ENCODE results near the gene SNX25. TPM values are rescaled to one million over a fixed set of nuclear protein-coding genes. Genes with fewer than 3 reads are reported as not detected.

The SNX25 gene
- total RNA-seq, 4 donors from 2014 or later, result 13.3 to 39.3 (median 15.3) TPM

- no peak for TF ChIP-seq EP300 (IDR thresholded peaks at IDR 0.05)
- peak in 2 of 3 donors; percentile 42 to 71 for TF ChIP-seq POLR2AphosphoS5 (IDR thresholded peaks at IDR 0.05)
- TF ChIP-seq POLR2A (IDR thresholded peaks at IDR 0.05), result no peak
- DNase-seq (ENCODE audit: low spot score in 2 of 2), result no peak
- Histone ChIP-seq H3K9me3 (no peaks in the 10 kb centered on the region), H3K27ac (peak overlapping the region; percentile 54), H3K27me3 (no peaks in the 10 kb centered on the region), H3K4me3 (no peak overlapping the region), H3K36me3 (no peaks in the 10 kb centered on the region), H3K4me1 (peaks cover 16% of the 10 kb centered on the region)
- 31% methylated on average over 4 of the region's 4 CpGs for WGBS
These were observed 174.1 kb downstream of the SNX25 start for GRCh38 chr4:185383451-185383850.

DNA sequence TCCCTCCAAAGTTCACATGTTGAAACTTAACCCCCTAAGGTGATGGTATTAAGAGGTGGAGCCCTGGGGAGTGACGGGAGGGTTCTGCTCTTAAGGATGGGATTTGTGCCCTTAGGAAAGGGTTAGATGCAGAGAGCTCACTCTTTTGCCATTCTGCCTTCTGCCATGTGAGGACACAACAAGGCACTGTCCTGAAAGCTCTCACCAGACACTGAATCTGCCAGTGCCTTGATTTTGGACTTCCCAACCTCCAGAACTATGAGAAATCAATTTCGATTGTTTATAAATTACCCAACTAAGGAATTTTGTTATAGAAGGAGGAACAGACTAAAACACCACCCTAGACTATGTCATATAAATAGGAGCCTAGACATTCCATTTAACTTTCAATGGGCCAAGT lies 174.7 kb downstream of the SNX25 start:
- H3K9me3 ChIP-seq, result no peaks in the 10 kb centered on the region

DNA sequence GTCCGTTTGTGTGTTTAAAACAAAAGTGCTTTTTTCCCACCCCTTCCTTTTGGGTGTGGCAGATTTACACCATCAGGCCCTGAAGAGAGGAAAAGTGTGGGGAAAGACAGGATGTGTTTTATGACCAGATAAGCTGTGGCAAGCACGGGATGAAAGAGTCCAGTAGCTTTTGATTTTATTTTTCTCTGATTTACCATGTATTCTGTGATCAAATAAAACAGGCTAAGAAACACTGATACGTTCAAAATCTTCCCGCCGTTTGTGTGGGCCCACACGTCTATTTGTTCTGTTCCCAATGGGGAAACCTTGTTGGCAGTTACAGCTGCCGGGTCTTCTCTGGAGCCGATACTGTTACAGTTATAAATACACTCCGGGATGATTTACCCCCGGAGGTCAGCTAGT lies 175.5 kb downstream of the SNX25 start:
- Histone ChIP-seq H3K4me3 (no peak overlapping the region), H3K36me3 (no peaks in the 10 kb centered on the region), H3K9me3 (no peaks in the 10 kb centered on the region), H3K27ac (no peak overlapping the region), H3K27me3 (no peaks in the 10 kb centered on the region), H3K4me1 (peaks cover 16% of the 10 kb centered on the region)
- 27% methylated on average over 10 of the region's 10 CpGs for WGBS
- TF ChIP-seq CTCF (IDR thresholded peaks at IDR 0.05) (no peak), POLR2A (IDR thresholded peaks at IDR 0.05) (no peak), POLR2AphosphoS5 (IDR thresholded peaks at IDR 0.05) (no peak), EP300 (IDR thresholded peaks at IDR 0.05) (no peak)
- no peak for DNase-seq (ENCODE audit: low spot score in 2 of 2)

More for the DNA sequence above, 174.7 kb downstream of the SNX25 start:
- WGBS, result 62% methylated on average over 2 of the region's 2 CpGs
- peaks cover 16% of the 10 kb centered on the region for H3K4me1 ChIP-seq
- DNase-seq (ENCODE audit: low spot score in 2 of 2), result no peak
- no peak for TF ChIP-seq EP300 (IDR thresholded peaks at IDR 0.05)
- no peak for TF ChIP-seq POLR2A (IDR thresholded peaks at IDR 0.05)
- no peak for TF ChIP-seq POLR2AphosphoS5 (IDR thresholded peaks at IDR 0.05)
- TF ChIP-seq CTCF (IDR thresholded peaks at IDR 0.05), result no peak
- H3K4me3 ChIP-seq, result no peak overlapping the region
- no peaks in the 10 kb centered on the region for H3K27me3 ChIP-seq
- peak overlapping the region; percentile 54 for H3K27ac ChIP-seq
- H3K36me3 ChIP-seq, result no peaks in the 10 kb centered on the region

GRCh38 chr4:185387957-185388356 lies 178.6 kb downstream of the SNX25 start:
- TF ChIP-seq CTCF (IDR thresholded peaks at IDR 0.05), result no peak
- TF ChIP-seq POLR2AphosphoS5 (IDR thresholded peaks at IDR 0.05), result no peak
- no peak overlapping the region for H3K4me3 ChIP-seq
- H3K36me3 ChIP-seq, result no peaks in the 10 kb centered on the region
- DNase-seq (ENCODE audit: low spot score in 2 of 2), result no peak
- H3K27me3 ChIP-seq, result no peaks in the 10 kb centered on the region
- no peak overlapping the region for H3K27ac ChIP-seq
- WGBS, result 93% methylated on average over 12 of the region's 12 CpGs
- peaks cover 16% of the 10 kb centered on the region for H3K4me1 ChIP-seq
- no peaks in the 10 kb centered on the region for H3K9me3 ChIP-seq

DNA sequence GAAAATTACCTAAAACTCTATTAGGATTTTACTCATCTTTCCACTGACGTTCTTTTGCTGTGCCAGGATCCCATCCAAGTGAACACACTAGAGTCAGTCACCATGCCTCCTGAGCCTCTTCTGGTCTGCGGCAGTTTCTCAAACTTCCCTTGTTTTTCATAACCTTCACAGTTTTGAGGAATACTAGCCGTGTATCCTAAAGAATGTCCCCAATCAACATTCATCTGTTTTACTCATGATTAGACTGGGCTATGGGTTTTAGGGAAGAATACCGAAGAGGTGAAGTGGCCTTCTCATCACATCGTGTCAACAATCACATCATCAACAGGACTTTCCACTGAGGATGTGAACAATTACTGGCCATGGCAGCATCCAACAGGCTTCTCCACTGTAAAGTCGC lies 181.5 kb downstream of the SNX25 start:
- 94% methylated on average over 6 of the region's 6 CpGs for WGBS
- peaks cover 11% of the 10 kb centered on the region for H3K4me1 ChIP-seq
- H3K4me3 ChIP-seq, result no peak overlapping the region
- H3K27me3 ChIP-seq, result no peaks in the 10 kb centered on the region
- TF ChIP-seq POLR2AphosphoS5 (IDR thresholded peaks at IDR 0.05) (no peak), CTCF (IDR thresholded peaks at IDR 0.05) (no peak), POLR2A (IDR thresholded peaks at IDR 0.05) (no peak), EP300 (IDR thresholded peaks at IDR 0.05) (no peak)
- H3K9me3 ChIP-seq, result no peaks in the 10 kb centered on the region
- no peak for DNase-seq (ENCODE audit: low spot score in 2 of 2)
- no peaks in the 10 kb centered on the region for H3K36me3 ChIP-seq
- H3K27ac ChIP-seq, result no peak overlapping the region

DNA sequence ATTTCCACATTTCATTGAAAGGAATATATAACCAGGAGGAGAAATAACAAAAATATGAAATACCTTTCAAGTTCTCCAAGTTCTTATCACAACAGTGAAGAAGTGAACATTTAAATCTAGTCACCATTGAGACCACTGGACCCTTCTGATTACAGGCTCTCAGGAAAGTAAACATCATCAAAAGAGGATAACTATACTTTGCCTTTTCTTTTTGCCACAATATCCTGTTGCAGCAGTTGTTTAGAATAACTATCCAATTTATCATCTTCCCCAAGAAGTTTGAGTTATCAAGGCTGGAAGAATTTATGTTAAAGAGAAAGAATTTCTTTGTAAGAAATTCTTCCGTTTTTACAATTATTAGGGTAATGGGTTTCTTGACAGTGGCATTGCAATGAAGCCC lies 182.8 kb downstream of the SNX25 start:
- Histone ChIP-seq H3K27me3 (no peaks in the 10 kb centered on the region), H3K27ac (no peak overlapping the region), H3K9me3 (no peaks in the 10 kb centered on the region), H3K36me3 (no peaks in the 10 kb centered on the region), H3K4me3 (no peak overlapping the region), H3K4me1 (peaks cover 15% of the 10 kb centered on the region)
- no peak for DNase-seq (ENCODE audit: low spot score in 2 of 2)
- 90% methylated on average over 1 of the region's 1 CpG for WGBS
- no peak for TF ChIP-seq EP300 (IDR thresholded peaks at IDR 0.05)
- TF ChIP-seq POLR2A (IDR thresholded peaks at IDR 0.05), result no peak
- no peak for TF ChIP-seq CTCF (IDR thresholded peaks at IDR 0.05)
- no peak for TF ChIP-seq POLR2AphosphoS5 (IDR thresholded peaks at IDR 0.05)
